HepG2 (cell line): ENCODE measurements around the gene TCFL5. TPM values are rescaled to one million over a fixed set of nuclear protein-coding genes. Genes with fewer than 3 reads are reported as not detected.

Experiments
- ATAC-seq: fragments of 200-7000 bp; cut with Tn5 transposase; 3 replicates; pipeline ENCODE4 v1.9.1; 2020; ENCODE audit warnings: mild to moderate bottlenecking, moderate library complexity
- BruUV-seq: library from RNA; stranded (reverse); fragments of 400-500 nt; replicated peaks from 2 replicates; lab custom pipeline; 2021; lab: Mats Ljungman, UMichigan
- CTCF ChIA-PET: fragments of 300-600 bp; formaldehyde crosslinking; extraction: SDS; loops from one replicate; lab custom pipeline; 2021; ENCODE audit warnings: low total read pairs, inconsistent platforms, low intra/inter-chr PET ratio; lab: Yijun Ruan, JAX
- POLR2A ChIA-PET: fragments of 350-600 bp; sonication (Branson Sonifier 250); formaldehyde crosslinking; loops from one replicate; lab custom pipeline; 2020; ENCODE audit warnings: antibody characterized with exemption, inconsistent platforms; lab: Yijun Ruan, JAX
- DNase-seq: peaks from one replicate; pipeline ENCODE4 v3.0.0-alpha.2; 2015; ENCODE audit warnings: low spot score
- FAIRE-seq: peaks from 3 replicates; lab custom pipeline; 2011; peaks lifted over from hg19 to GRCh38; lab: Jason Lieb, UNC
- H2AFZ ChIP-seq: one replicate; pipeline ENCODE4 v1.6.1; 2011; ENCODE audit warnings: low read length, inconsistent platforms
- H3K27ac ChIP-seq: fragments of 300-600 bp; 3 replicates; pipeline ENCODE4 v1.8.0; 2011; ENCODE audit warnings: mixed run types, mild to moderate bottlenecking, mixed read lengths, low read length, inconsistent platforms; ENCODE audit not compliant: insufficient read depth; ENCODE audit errors: extremely low read length
- H3K27me3 ChIP-seq, 2 experiments: fragments of 200-600 bp in 1 of 2; 2 replicates in 1 of 2; 3 replicates in 1 of 2; pipeline versions ENCODE4 v1.6.0 to v1.8.0; 2011; ENCODE audit warnings: low read length in 2 of 2, mild to moderate bottlenecking in 2 of 2, moderate library complexity in 2 of 2, inconsistent platforms in 1 of 2; ENCODE audit not compliant: insufficient read depth in 2 of 2, control insufficient read depth in 1 of 2
- H3K36me3 ChIP-seq, 2 experiments: fragments of 200-600 bp in 1 of 2; replicated peaks in 1 of 2; 2 replicates in 1 of 2; 3 replicates in 1 of 2; pipeline versions ENCODE4 v1.5.1 to v1.8.0; 2011; ENCODE audit warnings: low read length in 2 of 2, inconsistent platforms in 1 of 2; ENCODE audit not compliant: insufficient read depth in 2 of 2, control insufficient read depth in 1 of 2
- H3K4me1 ChIP-seq: 2 replicates; pipeline ENCODE4 v1.5.1; 2012; ENCODE audit warnings: low read length, inconsistent platforms; ENCODE audit not compliant: insufficient read depth
- H3K4me2 ChIP-seq: 2 replicates; pipeline ENCODE4 v1.6.0; 2011; ENCODE audit warnings: low read depth, low read length, inconsistent platforms
- H3K4me3 ChIP-seq, 3 experiments: fragments of 200-600 bp in 1 of 3; sonication (generic), shearing (Covaris generic) in 1 of 3; replicated peaks in 1 of 3; 2 replicates each; pipeline ENCODE4 v1.5.1; 2011 to 2016; ENCODE audit warnings: low read length in 3 of 3, inconsistent platforms in 2 of 3, low read depth in 2 of 3, mild to moderate bottlenecking in 2 of 3, control low read depth in 1 of 3, mixed read lengths in 1 of 3; ENCODE audit not compliant: insufficient read depth in 1 of 3
- H3K79me2 ChIP-seq: one replicate; pipeline ENCODE4 v1.6.1; 2011; ENCODE audit warnings: low read length, inconsistent platforms; ENCODE audit not compliant: insufficient read depth
- H3K9ac ChIP-seq: 2 replicates; pipeline ENCODE4 v1.6.0; 2011; ENCODE audit warnings: mild to moderate bottlenecking, low read depth, low read length, inconsistent platforms; ENCODE audit not compliant: insufficient read depth
- H3K9me3 ChIP-seq: 2 replicates; pipeline ENCODE4 v1.5.1; 2012; ENCODE audit warnings: mild to moderate bottlenecking, low read length
- H4K20me1 ChIP-seq: 2 replicates; pipeline ENCODE4 v1.6.0; 2011; ENCODE audit warnings: inconsistent platforms, mild to moderate bottlenecking, low read length, moderate library complexity; ENCODE audit not compliant: insufficient read depth
- AGO2 ChIP-seq: fragments of 200-400 bp; formaldehyde crosslinking; optimal IDR thresholded peaks from 2 replicates; pipeline ENCODE3; 2017; ENCODE audit warnings: mild to moderate bottlenecking, low read depth, low read length, moderate library complexity
- CBX5 ChIP-seq: sonication (generic); formaldehyde crosslinking; IDR thresholded peaks from 2 replicates; pipeline ENCODE4 v1.4.0; 2020; ENCODE audit warnings: missing genetic modification reagents, borderline replicate concordance
- CHD4 ChIP-seq: fragments of 200-600 bp; sonication (generic); IDR thresholded peaks from 2 replicates; pipeline ENCODE4 v1.7.0; 2017; ENCODE audit warnings: mild to moderate bottlenecking, low read length, borderline replicate concordance
- EP300 ChIP-seq, 3 experiments: sonication (generic) in 1 of 3; formaldehyde crosslinking in 1 of 3; IDR thresholded peaks; 2 replicates each; pipeline versions ENCODE4 v1.5.1 to v1.6.1; 2011 to 2020; ENCODE audit warnings: low read depth in 2 of 3, low read length in 2 of 3, borderline replicate concordance in 1 of 3, improper control_type of control experiment in 1 of 3, mild to moderate bottlenecking in 1 of 3, missing genetic modification reagents in 1 of 3, moderate library complexity in 1 of 3
- ETV5 ChIP-seq: IDR thresholded peaks from 2 replicates; pipeline ENCODE4 v1.6.1; 2018; ENCODE audit warnings: missing biosample characterization, missing genetic modification reagents, inconsistent platforms, borderline replicate concordance
- HMG20A ChIP-seq: IDR thresholded peaks from 2 replicates; pipeline ENCODE4 v1.6.1; 2016; ENCODE audit warnings: borderline replicate concordance
- MAFG ChIP-seq: sonication (generic); formaldehyde crosslinking; IDR thresholded peaks from 2 replicates; pipeline ENCODE4 v1.5.1; 2020; ENCODE audit warnings: mild to moderate bottlenecking, missing genetic modification reagents
- PTBP1 ChIP-seq: fragments of 200-400 bp; formaldehyde crosslinking; IDR thresholded peaks from 2 replicates; pipeline ENCODE4 v1.6.1; 2018; ENCODE audit warnings: low read length, low read depth; ENCODE audit not compliant: poor library complexity, severe bottlenecking
- ZNF225 ChIP-seq: sonication (generic); formaldehyde crosslinking; IDR thresholded peaks from 2 replicates; pipeline ENCODE4 v1.4.0; 2020; ENCODE audit warnings: mild to moderate bottlenecking, missing genetic modification reagents
- ZNF230 ChIP-seq: sonication (generic); formaldehyde crosslinking; IDR thresholded peaks from 2 replicates; pipeline ENCODE4 v1.4.0; 2020; ENCODE audit warnings: mild to moderate bottlenecking, missing genetic modification reagents
- ZNF253 ChIP-seq: sonication (generic); formaldehyde crosslinking; IDR thresholded peaks from 2 replicates; pipeline ENCODE4 v1.8.0; 2022; ENCODE audit warnings: mild to moderate bottlenecking, missing genetic modification reagents, borderline replicate concordance
- ZNF562 ChIP-seq: sonication (generic); formaldehyde crosslinking; IDR thresholded peaks from 2 replicates; pipeline ENCODE4 v1.8.0; 2022; ENCODE audit warnings: missing genetic modification reagents, borderline replicate concordance
- ZNF768 ChIP-seq: sonication (generic); formaldehyde crosslinking; IDR thresholded peaks from 2 replicates; pipeline ENCODE4 v1.4.0; 2020; ENCODE audit warnings: missing genetic modification reagents
- ZNF780A ChIP-seq: sonication (generic); formaldehyde crosslinking; IDR thresholded peaks from 2 replicates; pipeline ENCODE4 v1.8.0; 2022; ENCODE audit warnings: mild to moderate bottlenecking, missing genetic modification reagents, moderate library complexity
- ZNF891 ChIP-seq: sonication (generic); formaldehyde crosslinking; IDR thresholded peaks from 2 replicates; pipeline ENCODE4 v1.5.0; 2020; ENCODE audit warnings: mild to moderate bottlenecking, missing genetic modification reagents
- WGBS: methylation state at CpG from one replicate; pipeline ENCODE4 v1.1.6; 2017; ENCODE audit warnings: low lambda C conversion rate; 5-methylcytosine and 5-hydroxymethylcytosine counted together
- in situ Hi-C: cut with HindIII; loops from 2 replicates; pipeline ENCODE4 v1.10.0; 2017; ENCODE audit warnings: low pct_unique_long_range_greater_than_20kb; ENCODE audit not compliant: extremely low pct_ligation_motif_present
- intact Hi-C: fragments of 100-400 bp; cut with micrococcal nuclease; formaldehyde crosslinking; loops from one replicate; pipeline ENCODE4 v1.10.0; 2022; ENCODE audit not compliant: unreplicated experiment
- polyA plus RNA-seq, 8 experiments: library from polyadenylated mRNA; depleted of rRNA in 3 of 8; stranded (reverse) in 7 of 8; unstranded in 1 of 8; fragments of >200 nt; fragmentation: Illumina TruSeq in 4 of 8; extraction: Trizol in 4 of 8; gene quantifications; 2 replicates each; pipeline versions ENCODE4 v1.2.1 to v1.2.3, GENCODE V29; 2011 to 2016; ENCODE audit warnings: low read depth in 4 of 8, missing spikeins in 1 of 8, mixed read lengths in 1 of 8; ENCODE audit not compliant: insufficient read depth in 1 of 8
- total RNA-seq, 5 experiments: library from RNA; depleted of rRNA; stranded (reverse); fragments of >200 nt; fragmentation: Illumina TruSeq; extraction: Trizol; gene quantifications; 2 replicates each; pipeline ENCODE4 v1.2.3, GENCODE V29; 2016; ENCODE audit warnings: low read depth in 1 of 5
- TF ChIP-seq, protein P1 (sequence below): sonication (generic); formaldehyde crosslinking; conservative IDR thresholded peaks from 2 replicates; pipeline ENCODE4 v1.4.0; 2020; ENCODE audit warnings: missing genetic modification reagents
- TF ChIP-seq, protein P2 (sequence below): sonication (generic); formaldehyde crosslinking; IDR thresholded peaks from 2 replicates; pipeline ENCODE4 v1.8.1; 2023; ENCODE audit warnings: mild to moderate bottlenecking, missing genetic modification reagents
- TF ChIP-seq, protein P3 (sequence below): sonication (generic); formaldehyde crosslinking; IDR thresholded peaks from 2 replicates; pipeline ENCODE4 v1.4.0; 2020; ENCODE audit warnings: mild to moderate bottlenecking, missing genetic modification reagents

TCFL5 gene
- total and polyA plus RNA-seq, 2 of the 13 experiments (the other 11 are each of a cell fraction or from before 2014, with no cell fraction given) = 14.8 to 20.0 TPM

DNA sequence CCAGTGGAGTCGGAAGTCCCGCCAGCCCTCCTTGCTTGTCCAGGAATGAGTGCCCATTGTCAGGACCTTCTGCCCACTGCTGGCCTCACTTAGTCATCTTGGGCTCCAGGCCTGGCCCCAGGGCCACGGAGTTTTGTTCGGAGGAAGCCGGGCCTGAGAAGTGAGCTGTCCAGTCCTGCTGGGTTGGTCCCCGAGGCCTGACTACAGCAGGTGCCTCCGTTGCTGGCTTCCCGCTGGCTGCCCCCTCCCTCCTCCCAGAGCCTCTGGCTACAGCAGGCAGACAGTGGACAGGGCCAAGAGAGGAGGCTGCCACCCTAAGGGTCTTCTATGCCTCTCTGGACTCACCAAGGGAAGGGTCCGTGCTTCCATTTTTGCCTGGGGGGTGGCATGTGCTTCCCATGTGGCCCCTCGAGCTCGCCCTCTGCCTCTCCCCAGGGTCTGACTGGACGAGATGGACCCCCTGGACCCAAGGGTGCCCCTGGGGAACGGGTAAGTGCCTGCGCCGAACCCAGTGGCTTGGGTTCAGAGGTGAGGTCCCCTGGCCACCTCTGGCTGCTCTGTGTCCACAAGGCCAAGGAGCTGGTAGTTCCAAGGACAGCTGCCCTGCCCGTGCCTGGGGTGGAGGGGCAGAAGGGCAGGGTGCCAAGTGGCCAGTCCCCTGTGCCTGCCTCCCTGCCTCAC lies 42.0 kb downstream of the TCFL5 start:
- no TSS peak for BruUV-seq
- FAIRE-seq = no peak
- H3K9me3 ChIP-seq = no peaks in the 10 kb centered on the region
- peaks cover 4% of the 10 kb centered on the region; the same call in 1 of the 2 replicates for H4K20me1 ChIP-seq
- WGBS = 60% methylated on average over 8 of the region's 16 CpGs
- H3K27ac ChIP-seq = peak overlapping the region; percentile 74
- peak overlapping the region; percentile 51 to 77 (median 68); a peak in 4 of 6 replicates for H3K4me3 ChIP-seq
- in situ Hi-C loops (no loop called here), intact Hi-C loops (loop anchor here (5.0 kb wide), 1 partner anchor 43 kb away; the partner anchor contains the start of gene TCFL5)
- ATAC-seq = no peak
- no peaks in the 10 kb centered on the region for H3K27me3 ChIP-seq
- POLR2A ChIA-PET = interaction anchor here (1.1 to 6.8 kb wide), 5 partner anchors 11 to 55 kb away, joined by 3 to 64 read pairs (median 8); partner anchors contain the start of gene MRGBP
- H3K79me2 ChIP-seq = peaks cover 6% of the 10 kb centered on the region
- peak overlapping the region; percentile 72 for H3K9ac ChIP-seq
- no peaks in the 10 kb centered on the region for H3K36me3 ChIP-seq
- CTCF ChIA-PET = no interaction called here
- H3K4me1 ChIP-seq = peaks cover 90% of the 10 kb centered on the region
- no peak overlapping the region for H2AFZ ChIP-seq
- peak overlapping the region; percentile 81 for H3K4me2 ChIP-seq
- DNase-seq = no peak
- 0 out of 2 replicates have a peak, but pooled peaks have one; percentile 0 for TF ChIP-seq ETV5 (CRISPR knock-in tag)
- no peak for TF ChIP-seq ZNF562 (CRISPR knock-in tag)
- TF ChIP-seq CHD4 = no peak
- TF ChIP-seq HMG20A (CRISPR knock-in tag) = no peak
- peak; percentile 28; the same call in 1 of the 2 replicates for TF ChIP-seq CBX5
- peak; percentile 14 for TF ChIP-seq PTBP1
- TF ChIP-seq EP300 (IDR thresholded peaks at IDR 0.05; ENCODE audit: low read depth in 2 of 2, low read length in 2 of 2) = no peak
- 0 out of 2 replicates have a peak, but pooled peaks have one; percentile 7 for TF ChIP-seq EP300 (CRISPR knock-in tag; IDR thresholded peaks at IDR 0.05; ENCODE audit: borderline replicate concordance)
- no peak for TF ChIP-seq ZNF225
- TF ChIP-seq MAFG = no peak
- TF ChIP-seq ZNF891 = peak; percentile 61; the same call in 1 of the 2 replicates
- 0 out of 2 replicates have a peak, but pooled peaks have one; percentile 9 for TF ChIP-seq ZNF768 (CRISPR knock-in tag)
- TF ChIP-seq ZNF253 = 0 out of 2 replicates have a peak, but pooled peaks have one; percentile 38
- TF ChIP-seq, protein P1, sequence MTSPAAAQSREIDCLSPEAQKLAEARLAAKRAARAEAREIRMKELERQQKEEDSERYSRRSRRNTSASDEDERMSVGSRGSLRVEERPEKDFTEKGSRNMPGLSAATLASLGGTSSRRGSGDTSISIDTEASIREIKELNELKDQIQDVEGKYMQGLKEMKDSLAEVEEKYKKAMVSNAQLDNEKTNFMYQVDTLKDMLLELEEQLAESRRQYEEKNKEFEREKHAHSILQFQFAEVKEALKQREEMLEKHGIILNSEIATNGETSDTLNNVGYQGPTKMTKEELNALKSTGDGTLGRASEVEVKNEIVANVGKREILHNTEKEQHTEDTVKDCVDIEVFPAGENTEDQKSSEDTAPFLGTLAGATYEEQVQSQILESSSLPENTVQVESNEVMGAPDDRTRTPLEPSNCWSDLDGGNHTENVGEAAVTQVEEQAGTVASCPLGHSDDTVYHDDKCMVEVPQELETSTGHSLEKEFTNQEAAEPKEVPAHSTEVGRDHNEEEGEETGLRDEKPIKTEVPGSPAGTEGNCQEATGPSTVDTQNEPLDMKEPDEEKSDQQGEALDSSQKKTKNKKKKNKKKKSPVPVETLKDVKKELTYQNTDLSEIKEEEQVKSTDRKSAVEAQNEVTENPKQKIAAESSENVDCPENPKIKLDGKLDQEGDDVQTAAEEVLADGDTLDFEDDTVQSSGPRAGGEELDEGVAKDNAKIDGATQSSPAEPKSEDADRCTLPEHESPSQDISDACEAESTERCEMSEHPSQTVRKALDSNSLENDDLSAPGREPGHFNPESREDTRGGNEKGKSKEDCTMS (CRISPR knock-in tag) = no peak
- TF ChIP-seq, protein P2, sequence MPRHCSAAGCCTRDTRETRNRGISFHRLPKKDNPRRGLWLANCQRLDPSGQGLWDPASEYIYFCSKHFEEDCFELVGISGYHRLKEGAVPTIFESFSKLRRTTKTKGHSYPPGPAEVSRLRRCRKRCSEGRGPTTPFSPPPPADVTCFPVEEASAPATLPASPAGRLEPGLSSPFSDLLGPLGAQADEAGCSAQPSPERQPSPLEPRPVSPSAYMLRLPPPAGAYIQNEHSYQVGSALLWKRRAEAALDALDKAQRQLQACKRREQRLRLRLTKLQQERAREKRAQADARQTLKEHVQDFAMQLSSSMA = 0 out of 2 replicates have a peak, but pooled peaks have one; percentile 2
- no peak for TF ChIP-seq ZNF230 (CRISPR knock-in tag)
- TF ChIP-seq, protein P3, sequence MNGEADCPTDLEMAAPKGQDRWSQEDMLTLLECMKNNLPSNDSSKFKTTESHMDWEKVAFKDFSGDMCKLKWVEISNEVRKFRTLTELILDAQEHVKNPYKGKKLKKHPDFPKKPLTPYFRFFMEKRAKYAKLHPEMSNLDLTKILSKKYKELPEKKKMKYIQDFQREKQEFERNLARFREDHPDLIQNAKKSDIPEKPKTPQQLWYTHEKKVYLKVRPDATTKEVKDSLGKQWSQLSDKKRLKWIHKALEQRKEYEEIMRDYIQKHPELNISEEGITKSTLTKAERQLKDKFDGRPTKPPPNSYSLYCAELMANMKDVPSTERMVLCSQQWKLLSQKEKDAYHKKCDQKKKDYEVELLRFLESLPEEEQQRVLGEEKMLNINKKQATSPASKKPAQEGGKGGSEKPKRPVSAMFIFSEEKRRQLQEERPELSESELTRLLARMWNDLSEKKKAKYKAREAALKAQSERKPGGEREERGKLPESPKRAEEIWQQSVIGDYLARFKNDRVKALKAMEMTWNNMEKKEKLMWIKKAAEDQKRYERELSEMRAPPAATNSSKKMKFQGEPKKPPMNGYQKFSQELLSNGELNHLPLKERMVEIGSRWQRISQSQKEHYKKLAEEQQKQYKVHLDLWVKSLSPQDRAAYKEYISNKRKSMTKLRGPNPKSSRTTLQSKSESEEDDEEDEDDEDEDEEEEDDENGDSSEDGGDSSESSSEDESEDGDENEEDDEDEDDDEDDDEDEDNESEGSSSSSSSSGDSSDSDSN (CRISPR knock-in tag) = 0 out of 2 replicates have a peak, but pooled peaks have one; percentile 1
- peak; percentile 44 for TF ChIP-seq AGO2
- no peak for TF ChIP-seq ZNF780A (CRISPR knock-in tag)
